ENCODE results near the gene MEGF8.

Gene MEGF8

DNA sequence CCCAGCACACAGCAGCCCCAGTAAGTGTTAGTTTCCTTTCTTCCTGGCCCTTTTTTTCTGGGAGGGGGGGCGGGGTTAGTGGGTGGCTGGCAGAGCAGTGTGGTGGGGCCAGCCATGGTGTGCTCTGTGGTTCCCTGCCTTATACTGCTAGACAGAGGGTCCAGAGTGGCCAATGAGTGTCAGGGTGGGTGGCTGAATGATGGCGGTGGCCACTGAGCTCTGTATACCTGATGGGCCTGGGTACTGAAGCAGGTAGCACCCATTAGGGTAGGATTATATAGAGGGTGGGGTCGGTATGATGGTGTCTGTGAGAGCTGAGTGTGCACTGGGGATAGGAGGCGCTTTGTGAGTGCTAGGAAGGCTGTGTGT is 42.6 kb upstream of the MEGF8 start:
- Histone ChIP-seq H3K4me3 (ENCODE audit: low read length) (peak overlapping the region; percentile 73), H3K27me3 (ENCODE audit: control insufficient read depth, insufficient read depth, low read length) (no peaks in the 10 kb centered on the region), H3K9ac (ENCODE audit: low read length) (no peak overlapping the region), H3K27ac (ENCODE audit: low read depth, low read length) (peak overlapping the region; percentile 82), H3K36me3 (ENCODE audit: control insufficient read depth, insufficient read depth, low read length) (peaks cover 5% of the 10 kb centered on the region), H3K4me1 (ENCODE audit: control insufficient read depth, insufficient read depth, low read length) (peaks cover 55% of the 10 kb centered on the region)

DNA sequence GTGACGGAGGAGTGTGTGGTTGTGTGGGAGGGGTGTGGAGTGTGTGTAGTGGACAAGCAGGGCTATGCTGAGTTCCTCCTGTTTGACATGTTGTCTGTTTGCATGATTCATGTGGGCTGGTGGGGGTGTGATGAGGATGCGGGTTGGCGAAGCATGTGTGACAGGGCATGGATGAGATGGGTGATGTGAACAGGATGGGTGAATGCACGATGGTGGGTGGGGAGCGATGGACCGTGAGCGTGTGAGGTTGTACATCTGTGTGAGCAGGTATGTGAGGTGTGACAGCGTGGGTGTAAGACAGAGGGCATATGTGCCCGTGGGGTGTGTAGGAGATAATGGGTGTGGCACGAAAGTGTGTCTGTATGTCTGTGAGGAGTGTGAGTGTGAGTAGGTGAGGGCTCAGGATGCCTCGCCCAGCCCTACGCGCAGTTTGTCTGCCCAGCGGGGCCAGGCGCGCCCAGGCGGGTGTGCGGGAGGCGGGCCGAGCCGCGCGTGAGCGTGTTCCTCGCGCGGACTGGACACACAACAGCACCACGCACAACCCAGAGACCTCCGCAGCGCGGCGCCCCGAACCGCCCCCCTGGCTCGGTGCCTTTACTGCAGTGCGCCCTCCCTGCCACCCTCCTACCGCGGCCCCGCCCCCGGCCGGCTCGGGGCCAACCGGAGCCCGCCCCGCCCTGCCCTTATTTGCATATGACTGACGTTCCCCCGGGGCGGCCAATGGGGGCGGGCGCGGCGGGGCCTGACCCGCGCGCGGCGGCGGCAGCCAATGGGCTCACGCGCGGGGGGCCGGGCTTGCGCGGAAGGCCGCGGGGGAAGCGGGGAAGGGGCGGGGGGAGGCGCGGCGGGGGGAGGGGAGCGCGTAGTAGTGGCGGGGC is 42.0 kb upstream of the MEGF8 start:
- Histone ChIP-seq H3K9ac (ENCODE audit: low read length) (peak overlapping the region; percentile 36), H3K27ac (ENCODE audit: low read depth, low read length) (peak overlapping the region; percentile 82), H3K4me1 (ENCODE audit: control insufficient read depth, insufficient read depth, low read length) (peaks cover 49% of the 10 kb centered on the region), H3K27me3 (ENCODE audit: control insufficient read depth, insufficient read depth, low read length) (no peaks in the 10 kb centered on the region), H3K4me3 (ENCODE audit: low read length) (peak overlapping the region; percentile 73), H3K36me3 (ENCODE audit: control insufficient read depth, insufficient read depth, low read length) (peaks cover 9% of the 10 kb centered on the region)

DNA sequence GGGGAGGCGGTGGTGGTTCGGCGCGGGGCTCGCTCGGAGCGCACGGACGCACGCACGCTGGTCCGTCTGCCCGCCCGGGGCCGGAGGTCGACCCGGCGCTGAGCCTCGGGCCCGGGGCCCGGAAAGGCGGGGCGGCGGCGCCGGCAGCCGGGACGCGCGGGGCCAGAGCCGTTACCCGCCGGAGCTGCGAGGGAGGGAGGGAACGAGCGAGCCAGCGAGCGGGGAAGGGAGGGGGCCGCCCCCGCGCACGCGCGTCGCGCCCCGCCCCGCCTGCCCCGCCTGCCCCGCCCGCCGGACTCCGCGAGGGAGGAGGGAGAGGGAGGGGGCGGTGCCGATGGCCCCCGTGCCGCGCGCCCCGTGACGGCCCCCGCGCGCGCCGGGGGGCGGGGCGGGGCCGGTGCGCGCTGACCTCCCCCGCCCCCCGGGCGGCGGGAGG is 41.4 kb upstream of the MEGF8 start:
- peak overlapping the region; percentile 72 for H3K27ac ChIP-seq (ENCODE audit: low read depth, low read length)
- peak overlapping the region; percentile 59 for H3K4me3 ChIP-seq (ENCODE audit: low read length)

DNA sequence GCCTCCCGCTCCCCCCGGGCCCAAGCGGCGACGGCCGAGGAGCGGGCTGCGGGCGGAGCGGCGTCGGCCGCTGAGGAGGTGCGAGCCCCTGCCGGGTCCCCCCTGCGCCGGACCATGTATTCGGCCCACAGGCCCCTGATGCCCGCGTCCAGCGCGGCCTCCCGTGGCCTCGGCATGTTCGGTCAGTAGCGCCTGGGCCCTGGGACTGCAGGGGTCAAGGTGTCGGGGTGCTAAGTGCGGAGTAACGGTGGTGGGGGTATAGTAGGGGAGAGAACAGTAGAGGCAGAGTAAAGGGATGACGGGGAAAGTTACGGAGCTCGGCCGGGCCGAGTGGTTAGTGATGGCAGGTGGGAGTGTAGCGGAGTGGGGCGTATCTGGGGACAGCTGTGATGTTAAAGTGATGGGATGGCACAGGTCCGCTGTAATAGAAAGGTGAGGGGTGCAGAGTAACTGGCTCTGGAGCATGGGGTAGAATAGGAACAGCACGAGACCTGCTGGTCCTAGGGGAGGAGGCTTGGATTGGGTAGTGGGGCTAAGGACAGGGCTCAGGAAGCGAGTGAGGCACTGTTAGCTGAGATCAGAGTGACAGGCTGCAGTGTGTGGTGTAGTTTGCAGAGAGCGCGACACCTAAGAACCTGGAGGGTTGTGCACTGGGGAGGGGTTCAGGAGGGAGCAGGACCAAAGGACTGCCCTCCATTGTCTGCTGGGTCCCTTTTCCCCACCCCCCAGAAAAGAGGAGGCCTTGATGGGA is 40.7 kb upstream of the MEGF8 start:
- peak overlapping the region; percentile 67 for H3K9ac ChIP-seq (ENCODE audit: low read length)
- peak overlapping the region; percentile 77 for H3K27ac ChIP-seq (ENCODE audit: low read depth, low read length)
- H3K4me1 ChIP-seq (ENCODE audit: control insufficient read depth, insufficient read depth, low read length): peaks cover 36% of the 10 kb centered on the region
- peaks cover 20% of the 10 kb centered on the region for H3K36me3 ChIP-seq (ENCODE audit: control insufficient read depth, insufficient read depth, low read length)
- H3K27me3 ChIP-seq (ENCODE audit: control insufficient read depth, insufficient read depth, low read length): no peaks in the 10 kb centered on the region
- H3K4me3 ChIP-seq (ENCODE audit: low read length): peak overlapping the region; percentile 79

More for the DNA sequence above, 41.4 kb upstream of the MEGF8 start:
- Histone ChIP-seq H3K36me3 (ENCODE audit: control insufficient read depth, insufficient read depth, low read length) (peaks cover 14% of the 10 kb centered on the region), H3K9ac (ENCODE audit: low read length) (no peak overlapping the region), H3K27me3 (ENCODE audit: control insufficient read depth, insufficient read depth, low read length) (no peaks in the 10 kb centered on the region), H3K4me1 (ENCODE audit: control insufficient read depth, insufficient read depth, low read length) (peaks cover 42% of the 10 kb centered on the region)

DNA sequence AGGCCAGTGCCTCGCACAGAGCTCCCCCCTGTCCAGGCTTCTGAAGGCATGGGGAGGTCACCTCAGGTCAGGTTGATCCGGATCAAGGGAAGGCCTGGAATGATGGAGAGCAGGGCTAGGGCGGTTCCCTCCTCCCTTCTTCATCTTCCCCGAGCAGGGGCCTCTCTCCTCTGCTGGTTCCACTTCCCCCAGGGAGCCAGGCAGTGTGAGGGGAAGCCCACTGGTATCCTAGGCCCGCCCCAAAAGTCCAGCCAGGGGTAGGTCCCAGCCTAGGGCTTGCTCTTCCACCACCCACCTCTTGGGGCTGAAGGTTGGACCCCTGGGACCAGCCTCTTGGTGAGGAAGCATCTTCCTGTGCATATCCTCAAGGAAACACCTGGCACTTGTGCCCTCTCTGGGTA is 39.9 kb upstream of the MEGF8 start:
- Histone ChIP-seq H3K27ac (ENCODE audit: low read depth, low read length) (peak overlapping the region; percentile 77), H3K4me1 (ENCODE audit: control insufficient read depth, insufficient read depth, low read length) (peaks cover 36% of the 10 kb centered on the region), H3K9ac (ENCODE audit: low read length) (no peak overlapping the region), H3K4me3 (ENCODE audit: low read length) (peak overlapping the region; percentile 79), H3K36me3 (ENCODE audit: control insufficient read depth, insufficient read depth, low read length) (peaks cover 27% of the 10 kb centered on the region), H3K27me3 (ENCODE audit: control insufficient read depth, insufficient read depth, low read length) (no peaks in the 10 kb centered on the region)

DNA sequence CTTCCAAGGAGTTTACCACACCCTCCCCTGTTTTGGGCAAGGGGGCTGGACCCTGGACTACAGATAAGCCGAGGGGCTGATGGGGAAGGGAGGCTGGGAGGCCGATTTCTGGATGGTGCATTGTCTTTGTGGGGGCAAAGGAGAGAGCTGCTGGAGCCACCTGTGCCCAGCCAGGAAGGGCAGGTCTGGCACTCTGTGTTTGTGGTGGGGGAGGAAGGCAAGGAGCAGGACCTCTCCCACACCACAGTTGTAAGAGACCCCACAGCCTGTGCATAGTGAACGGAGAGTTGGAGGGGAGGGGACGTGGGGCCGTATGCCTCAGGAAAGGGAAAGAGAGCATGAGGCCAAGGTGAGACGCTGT is 39.5 kb upstream of the MEGF8 start:
- Histone ChIP-seq H3K4me3 (ENCODE audit: low read length) (peak overlapping the region; percentile 79), H3K36me3 (ENCODE audit: control insufficient read depth, insufficient read depth, low read length) (peaks cover 29% of the 10 kb centered on the region), H3K4me1 (ENCODE audit: control insufficient read depth, insufficient read depth, low read length) (peaks cover 36% of the 10 kb centered on the region), H3K9ac (ENCODE audit: low read length) (no peak overlapping the region), H3K27ac (ENCODE audit: low read depth, low read length) (peak overlapping the region; percentile 77), H3K27me3 (ENCODE audit: control insufficient read depth, insufficient read depth, low read length) (no peaks in the 10 kb centered on the region)

DNA sequence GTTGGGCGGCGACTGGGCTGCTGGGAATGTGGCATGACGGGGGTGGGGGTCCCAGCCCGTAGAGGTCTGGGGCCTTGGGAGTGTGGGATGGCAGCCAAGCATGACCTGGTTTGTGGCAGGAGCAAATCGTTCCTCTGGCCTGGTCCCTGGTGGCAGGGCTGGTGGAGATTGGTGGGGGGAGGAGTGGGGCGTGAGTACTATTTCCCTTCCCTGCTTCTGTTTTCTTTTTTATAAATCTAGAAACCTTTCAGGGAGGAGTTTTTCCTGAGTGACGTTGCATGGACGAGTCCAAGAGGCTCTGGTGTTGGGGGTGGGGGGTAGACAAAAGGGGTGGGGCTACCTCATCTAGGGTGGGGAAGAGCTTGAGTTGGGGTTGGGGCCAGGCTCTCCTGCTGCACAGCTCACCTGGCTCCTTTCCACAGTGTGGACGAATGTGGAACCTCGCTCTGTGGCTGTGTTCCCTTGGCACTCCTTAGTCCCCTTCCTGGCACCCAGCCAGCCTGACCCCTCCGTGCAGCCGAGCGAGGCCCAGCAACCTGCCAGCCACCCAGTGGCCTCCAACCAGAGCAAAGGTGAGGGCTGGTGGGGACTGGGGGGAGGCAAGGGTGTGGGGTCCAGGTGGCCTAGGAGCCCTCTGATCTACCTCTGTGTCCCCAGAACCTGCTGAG is 39.0 kb upstream of the MEGF8 start:
- Histone ChIP-seq H3K27me3 (ENCODE audit: control insufficient read depth, insufficient read depth, low read length) (no peaks in the 10 kb centered on the region), H3K4me3 (ENCODE audit: low read length) (peak overlapping the region; percentile 79), H3K36me3 (ENCODE audit: control insufficient read depth, insufficient read depth, low read length) (peaks cover 33% of the 10 kb centered on the region), H3K4me1 (ENCODE audit: control insufficient read depth, insufficient read depth, low read length) (peaks cover 33% of the 10 kb centered on the region), H3K27ac (ENCODE audit: low read depth, low read length) (peak overlapping the region; percentile 77), H3K9ac (ENCODE audit: low read length) (no peak overlapping the region)

DNA sequence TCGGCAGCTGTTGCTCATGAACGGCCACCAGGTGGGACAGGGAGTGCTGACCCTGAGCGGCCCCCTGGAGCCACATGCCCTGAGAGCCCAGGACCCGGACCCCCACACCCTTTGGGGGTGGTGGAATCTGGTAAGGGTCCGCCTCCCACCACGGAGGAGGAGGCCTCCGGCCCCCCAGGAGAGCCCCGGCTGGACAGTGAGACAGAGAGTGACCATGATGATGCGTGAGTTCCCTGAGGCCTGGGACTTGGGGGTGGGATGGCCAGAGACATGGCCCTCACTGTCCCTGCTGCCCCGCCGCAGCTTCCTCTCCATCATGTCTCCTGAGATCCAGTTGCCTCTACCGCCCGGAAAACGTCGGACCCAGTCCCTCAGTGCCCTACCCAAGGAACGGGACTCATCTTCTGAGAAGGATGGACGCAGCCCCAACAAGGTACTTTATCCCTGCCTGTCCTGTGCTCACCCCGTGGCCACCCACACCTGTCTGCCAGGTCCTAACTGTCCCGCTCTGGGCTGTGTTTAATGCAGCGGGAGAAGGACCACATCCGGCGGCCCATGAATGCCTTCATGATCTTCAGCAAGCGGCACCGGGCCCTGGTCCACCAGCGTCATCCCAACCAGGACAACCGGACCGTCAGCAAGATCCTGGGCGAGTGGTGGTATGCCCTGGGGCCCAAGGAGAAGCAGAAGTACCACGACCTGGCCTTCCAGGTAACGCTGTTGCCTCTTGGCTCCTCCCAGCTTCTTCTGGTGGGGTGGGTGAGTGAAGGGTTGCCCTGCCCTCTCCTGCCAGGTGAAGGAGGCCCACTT is 38.2 kb upstream of the MEGF8 start:
- no peak overlapping the region for H3K4me3 ChIP-seq (ENCODE audit: low read length)
- H3K27me3 ChIP-seq (ENCODE audit: control insufficient read depth, insufficient read depth, low read length): no peaks in the 10 kb centered on the region
- H3K36me3 ChIP-seq (ENCODE audit: control insufficient read depth, insufficient read depth, low read length): peaks cover 39% of the 10 kb centered on the region
- H3K9ac ChIP-seq (ENCODE audit: low read length): no peak overlapping the region
- no peak overlapping the region for H3K27ac ChIP-seq (ENCODE audit: low read depth, low read length)
- peaks cover 26% of the 10 kb centered on the region for H3K4me1 ChIP-seq (ENCODE audit: control insufficient read depth, insufficient read depth, low read length)

DNA sequence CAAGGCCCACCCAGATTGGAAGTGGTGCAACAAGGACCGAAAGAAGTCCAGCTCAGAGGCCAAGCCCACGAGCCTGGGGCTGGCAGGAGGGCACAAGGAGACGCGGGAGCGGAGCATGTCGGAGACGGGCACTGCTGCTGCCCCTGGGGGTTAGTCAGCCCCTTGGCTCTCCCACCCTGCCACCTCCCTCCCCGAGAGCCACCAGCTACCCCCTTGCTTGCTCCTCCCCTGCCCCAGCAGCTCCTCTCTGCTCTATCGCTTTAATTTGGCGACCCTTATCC is 37.7 kb upstream of the MEGF8 start:
- peaks cover 42% of the 10 kb centered on the region for H3K36me3 ChIP-seq (ENCODE audit: control insufficient read depth, insufficient read depth, low read length)
- no peaks in the 10 kb centered on the region for H3K27me3 ChIP-seq (ENCODE audit: control insufficient read depth, insufficient read depth, low read length)
- peaks cover 23% of the 10 kb centered on the region for H3K4me1 ChIP-seq (ENCODE audit: control insufficient read depth, insufficient read depth, low read length)
- no peak overlapping the region for H3K9ac ChIP-seq (ENCODE audit: low read length)
- no peak overlapping the region for H3K4me3 ChIP-seq (ENCODE audit: low read length)
- H3K27ac ChIP-seq (ENCODE audit: low read depth, low read length): no peak overlapping the region

DNA sequence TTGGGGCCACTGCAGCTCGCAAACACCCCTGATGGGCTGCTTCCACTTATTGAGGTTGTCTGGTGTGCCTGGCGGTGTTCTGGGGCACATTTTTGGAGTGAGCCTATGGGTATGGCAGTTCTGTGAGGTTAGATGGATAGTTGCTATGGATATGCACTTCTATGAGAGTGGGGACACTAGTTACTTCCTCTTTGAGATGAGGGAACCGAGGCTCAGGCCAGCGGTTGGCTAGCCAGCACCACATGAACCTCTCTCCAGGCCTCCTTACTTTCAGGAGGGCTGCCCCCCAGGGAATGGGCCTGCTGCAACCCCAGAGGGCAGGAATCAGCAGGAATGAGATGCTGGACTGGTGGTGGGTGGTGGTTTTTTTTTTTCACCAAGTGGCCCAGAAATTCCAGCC is 37.0 kb upstream of the MEGF8 start:
- Histone ChIP-seq H3K27ac (ENCODE audit: low read depth, low read length) (no peak overlapping the region), H3K9ac (ENCODE audit: low read length) (no peak overlapping the region), H3K4me3 (ENCODE audit: low read length) (no peak overlapping the region), H3K36me3 (ENCODE audit: control insufficient read depth, insufficient read depth, low read length) (peaks cover 45% of the 10 kb centered on the region), H3K27me3 (ENCODE audit: control insufficient read depth, insufficient read depth, low read length) (no peaks in the 10 kb centered on the region), H3K4me1 (ENCODE audit: control insufficient read depth, insufficient read depth, low read length) (peaks cover 18% of the 10 kb centered on the region)

DNA sequence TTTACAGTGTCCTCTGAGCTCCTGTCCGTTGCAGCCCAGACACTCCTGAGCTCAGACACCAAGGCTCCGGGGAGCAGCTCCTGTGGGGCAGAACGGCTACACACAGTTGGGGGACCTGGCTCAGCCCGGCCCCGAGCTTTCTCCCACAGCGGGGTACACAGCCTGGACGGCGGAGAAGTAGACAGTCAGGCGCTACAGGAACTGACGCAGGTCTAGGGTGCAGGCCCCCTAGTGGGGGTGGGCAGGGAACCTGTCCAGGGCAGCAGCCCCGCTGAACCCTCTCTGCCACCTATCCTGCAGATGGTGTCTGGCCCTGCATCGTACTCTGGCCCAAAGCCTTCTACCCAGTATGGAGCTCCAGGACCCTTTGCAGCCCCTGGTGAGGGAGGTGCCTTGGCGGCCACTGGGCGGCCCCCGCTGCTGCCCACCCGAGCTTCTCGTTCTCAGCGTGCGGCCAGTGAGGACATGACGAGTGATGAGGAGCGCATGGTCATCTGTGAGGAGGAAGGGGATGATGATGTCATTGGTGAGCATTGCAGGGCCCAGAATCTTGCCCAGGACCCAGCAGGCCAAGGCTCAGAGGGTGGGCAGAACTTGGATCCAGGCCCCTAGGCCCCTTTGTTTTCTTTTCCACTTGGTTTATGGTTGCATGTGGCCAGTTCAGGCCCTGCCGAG is 36.4 kb upstream of the MEGF8 start:
- Histone ChIP-seq H3K27me3 (ENCODE audit: control insufficient read depth, insufficient read depth, low read length) (no peaks in the 10 kb centered on the region), H3K4me3 (ENCODE audit: low read length) (no peak overlapping the region), H3K9ac (ENCODE audit: low read length) (no peak overlapping the region), H3K36me3 (ENCODE audit: control insufficient read depth, insufficient read depth, low read length) (peaks cover 46% of the 10 kb centered on the region), H3K4me1 (ENCODE audit: control insufficient read depth, insufficient read depth, low read length) (peaks cover 17% of the 10 kb centered on the region), H3K27ac (ENCODE audit: low read depth, low read length) (no peak overlapping the region)
